ENCODE measurements around the gene RAB43.

The RAB43 gene

GRCh38 chr3:129039271-129040038 lies 82.1 kb downstream of the RAB43 start:
- DNase-seq (ENCODE audit: low read depth, low spot score): no peak

- DNase-seq (ENCODE audit: low read depth, low spot score): no peak
Observed at GRCh38 chr3:129038121-129038855, 83.3 kb downstream of the RAB43 start.
